ENCODE data around the gene PARL. TPM values are rescaled to one million over a fixed set of nuclear protein-coding genes. Genes with fewer than 3 reads are reported as not detected.

The PARL gene
- polyA plus RNA-seq, 1 of the 3 experiments (the other 2 are of a cell fraction) = 50.1 TPM

- no peak overlapping the region for H3K4me2 ChIP-seq
- H2AFZ ChIP-seq (ENCODE audit: low read depth) = no peak overlapping the region
- H3K27me3 ChIP-seq (ENCODE audit: insufficient read depth) = no peaks in the 10 kb centered on the region
- DNase-seq = no peak
- no peak for TF ChIP-seq JUND (IDR thresholded peaks at IDR 0.05)
- TF ChIP-seq RFX5 (IDR thresholded peaks at IDR 0.05; ENCODE audit: low read length) = no peak
- no peak for TF ChIP-seq TAF1 (IDR thresholded peaks at IDR 0.05; ENCODE audit: borderline replicate concordance, low read depth, low read length)
- TF ChIP-seq GATA2 (CRISPR knock-in tag; IDR thresholded peaks at IDR 0.05) = no peak
- TF ChIP-seq, protein P1, sequence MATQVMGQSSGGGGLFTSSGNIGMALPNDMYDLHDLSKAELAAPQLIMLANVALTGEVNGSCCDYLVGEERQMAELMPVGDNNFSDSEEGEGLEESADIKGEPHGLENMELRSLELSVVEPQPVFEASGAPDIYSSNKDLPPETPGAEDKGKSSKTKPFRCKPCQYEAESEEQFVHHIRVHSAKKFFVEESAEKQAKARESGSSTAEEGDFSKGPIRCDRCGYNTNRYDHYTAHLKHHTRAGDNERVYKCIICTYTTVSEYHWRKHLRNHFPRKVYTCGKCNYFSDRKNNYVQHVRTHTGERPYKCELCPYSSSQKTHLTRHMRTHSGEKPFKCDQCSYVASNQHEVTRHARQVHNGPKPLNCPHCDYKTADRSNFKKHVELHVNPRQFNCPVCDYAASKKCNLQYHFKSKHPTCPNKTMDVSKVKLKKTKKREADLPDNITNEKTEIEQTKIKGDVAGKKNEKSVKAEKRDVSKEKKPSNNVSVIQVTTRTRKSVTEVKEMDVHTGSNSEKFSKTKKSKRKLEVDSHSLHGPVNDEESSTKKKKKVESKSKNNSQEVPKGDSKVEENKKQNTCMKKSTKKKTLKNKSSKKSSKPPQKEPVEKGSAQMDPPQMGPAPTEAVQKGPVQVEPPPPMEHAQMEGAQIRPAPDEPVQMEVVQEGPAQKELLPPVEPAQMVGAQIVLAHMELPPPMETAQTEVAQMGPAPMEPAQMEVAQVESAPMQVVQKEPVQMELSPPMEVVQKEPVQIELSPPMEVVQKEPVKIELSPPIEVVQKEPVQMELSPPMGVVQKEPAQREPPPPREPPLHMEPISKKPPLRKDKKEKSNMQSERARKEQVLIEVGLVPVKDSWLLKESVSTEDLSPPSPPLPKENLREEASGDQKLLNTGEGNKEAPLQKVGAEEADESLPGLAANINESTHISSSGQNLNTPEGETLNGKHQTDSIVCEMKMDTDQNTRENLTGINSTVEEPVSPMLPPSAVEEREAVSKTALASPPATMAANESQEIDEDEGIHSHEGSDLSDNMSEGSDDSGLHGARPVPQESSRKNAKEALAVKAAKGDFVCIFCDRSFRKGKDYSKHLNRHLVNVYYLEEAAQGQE (IDR thresholded peaks at IDR 0.05; ENCODE audit: low read depth, low read length) = no peak
- no peak for TF ChIP-seq MEF2A (IDR thresholded peaks at IDR 0.05; ENCODE audit: borderline replicate concordance, low read depth)
- WGBS (ENCODE audit: low lambda C conversion rate) = 96% methylated on average over 6 of the region's 6 CpGs
- H3K4me1 ChIP-seq (ENCODE audit: control insufficient read depth in 1 of 2, insufficient read depth in 2 of 2, low read depth in 1 of 2, low read length in 1 of 2) = no peaks in the 10 kb centered on the region
- ChIA-PET POLR2A (no interaction called here), CTCF (interaction anchor here (1.0 to 1.2 kb wide), 2 partner anchors 88 to 328 kb away, joined by 4 read pairs; partner anchors contain the start of gene PARL)
- H4K20me1 ChIP-seq (ENCODE audit: insufficient read depth) = no peaks in the 10 kb centered on the region
- no peak overlapping the region for H3K4me3 ChIP-seq (ENCODE audit: low read depth in 2 of 2, low read length in 1 of 2)
- peaks cover 4% of the 10 kb centered on the region; the same call in 1 of the 2 replicates for H3K79me2 ChIP-seq (ENCODE audit: insufficient read depth)
- no peaks in the 10 kb centered on the region for H3K9me3 ChIP-seq
- no peak overlapping the region for H3K27ac ChIP-seq (ENCODE audit: low read depth in 2 of 2, low read length in 1 of 2)
- no peak overlapping the region for H3K9ac ChIP-seq
- H3K36me3 ChIP-seq (replicated peaks in 1 of 2; ENCODE audit: control insufficient read depth in 1 of 2, insufficient read depth in 2 of 2, low read length in 1 of 2) = peaks cover 52 to 55% of the 10 kb centered on the region in 2 experiments
- no peaks in the 10 kb centered on the region for H3F3A ChIP-seq (replicated peaks; ENCODE audit: insufficient read depth)
- no peaks in the 10 kb centered on the region for H3K9me2 ChIP-seq
These were observed 88.3 kb downstream of the PARL start for GRCh38 chr3:183796372-183796771.

- TF ChIP-seq POLR2AphosphoS5 (IDR thresholded peaks at IDR 0.05; ENCODE audit: low read depth, low read length) = no peak
- no peak for TF ChIP-seq SIN3A (IDR thresholded peaks at IDR 0.05; ENCODE audit: borderline replicate concordance, low read depth, low read length)
- no peak for TF ChIP-seq ELF1 (IDR thresholded peaks at IDR 0.05)
- TF ChIP-seq NFIC (IDR thresholded peaks at IDR 0.05; ENCODE audit: borderline replicate concordance) = no peak
- H4K20me1 ChIP-seq (ENCODE audit: insufficient read depth) = no peaks in the 10 kb centered on the region
- no peak overlapping the region for H3K9ac ChIP-seq
- peaks cover 51 to 59% of the 10 kb centered on the region in 2 experiments for H3K36me3 ChIP-seq (replicated peaks in 1 of 2; ENCODE audit: control insufficient read depth in 1 of 2, insufficient read depth in 2 of 2, low read length in 1 of 2)
- ChIA-PET CTCF (interaction anchor here (0.9 to 1.1 kb wide), 3 partner anchors 18 to 210 kb away, joined by 3 to 4 read pairs (median 3); partner anchors contain the start of gene MAP6D1), POLR2A (no interaction called here)
- no peak for DNase-seq
- no peaks in the 10 kb centered on the region for H3K9me2 ChIP-seq
- H3K9me3 ChIP-seq = no peaks in the 10 kb centered on the region
- H3K4me3 ChIP-seq (ENCODE audit: low read depth in 2 of 2, low read length in 1 of 2) = no peak overlapping the region
- H3K27ac ChIP-seq (ENCODE audit: low read depth in 2 of 2, low read length in 1 of 2) = no peak overlapping the region
- no peak overlapping the region for H2AFZ ChIP-seq (ENCODE audit: low read depth)
- H3K4me1 ChIP-seq (ENCODE audit: control insufficient read depth in 1 of 2, insufficient read depth in 2 of 2, low read depth in 1 of 2, low read length in 1 of 2) = no peaks in the 10 kb centered on the region
- no peaks in the 10 kb centered on the region for H3F3A ChIP-seq (replicated peaks; ENCODE audit: insufficient read depth)
- H3K4me2 ChIP-seq = no peak overlapping the region
- H3K79me2 ChIP-seq (ENCODE audit: insufficient read depth) = peaks cover 4% of the 10 kb centered on the region; the same call in 1 of the 2 replicates
- no peaks in the 10 kb centered on the region for H3K27me3 ChIP-seq (ENCODE audit: insufficient read depth)
- WGBS (ENCODE audit: low lambda C conversion rate) = 100% methylated on average over 4 of the region's 4 CpGs
These were observed 90.2 kb downstream of the PARL start for GRCh38 chr3:183794452-183794851.

Data from SK-N-SH (cell line).